Suprapubic skin (tissue), 4 donors: ENCODE data around the gene MUTYH.

Source experiments
- CTCF ChIP-seq, 2 donors: fragments of 200-600 bp in 1 of 2; fragments of 450-650 bp in 1 of 2; sonication (generic) in 1 of 2; IDR thresholded peaks; one replicate each; pipeline ENCODE4 v1.5.1; 2016 to 2019; ENCODE audit warnings: antibody characterized with exemption in 2 of 2, mild to moderate bottlenecking in 1 of 2, moderate library complexity in 1 of 2
- EP300 ChIP-seq: sonication (generic); formaldehyde crosslinking; IDR thresholded peaks from one replicate; pipeline ENCODE4 v1.6.1; 2017; ENCODE audit warnings: antibody characterized with exemption
- POLR2A ChIP-seq, 2 donors: fragments of 450-650 bp; IDR thresholded peaks; one replicate each; pipeline ENCODE4 v1.6.1; 2017; ENCODE audit warnings: antibody characterized with exemption in 2 of 2, mild to moderate bottlenecking in 2 of 2, moderate library complexity in 2 of 2
- POLR2AphosphoS5 ChIP-seq, 3 donors: sonication (generic); formaldehyde crosslinking; IDR thresholded peaks; one replicate each; pipeline ENCODE4 v1.6.1; 2017; ENCODE audit warnings: antibody characterized with exemption in 3 of 3

GRCh38 chr1:45304311-45305081, 35.7 kb downstream of the MUTYH start:
- TF ChIP-seq CTCF (IDR thresholded peaks at IDR 0.05) (no peak), POLR2A (IDR thresholded peaks at IDR 0.05) (no peak), POLR2AphosphoS5 (IDR thresholded peaks at IDR 0.05) (no peak), EP300 (no peak)
